NCI-H774 (cell line): ENCODE results near the gene CRIM1.
"Not testable (repeated sequence)": the region's sequence is repeated elsewhere in the genome, so short reads cannot be mapped to it uniquely, and the experiment has no call there.

Source experiments
- DNase-seq: peaks from one replicate; lab custom pipeline; 2025; lab: John Stamatoyannopoulos, UW

CRIM1 gene

GRCh38 chr2:36351736-36352349 is 3.7 kb upstream of the CRIM1 start:
- peak; percentile 30 for DNase-seq

GRCh38 chr2:36352701-36353100 is 2.9 kb upstream of the CRIM1 start:
- DNase-seq = no peak

- no peak for DNase-seq
Measured at GRCh38 chr2:36354811-36355150, 797 bp upstream of the CRIM1 start.

GRCh38 chr2:36355890-36356297 is 316 bp downstream of the CRIM1 start:
- DNase-seq = no peak

- no peak for DNase-seq
Measured at GRCh38 chr2:36356298-36356989, 866 bp downstream of the CRIM1 start.

- no peak for DNase-seq
Measured at GRCh38 chr2:36356990-36357846, 1.6 kb downstream of the CRIM1 start.

GRCh38 chr2:36357847-36358659 is 2.5 kb downstream of the CRIM1 start:
- DNase-seq = no peak

GRCh38 chr2:36359067-36359466 is 3.5 kb downstream of the CRIM1 start:
- no peak for DNase-seq

GRCh38 chr2:36360063-36360462 is 4.5 kb downstream of the CRIM1 start:
- DNase-seq = no peak

GRCh38 chr2:36360834-36361233 is 5.3 kb downstream of the CRIM1 start:
- no peak for DNase-seq

- DNase-seq = no peak
Measured at GRCh38 chr2:36361396-36361795, 5.8 kb downstream of the CRIM1 start.

GRCh38 chr2:36362291-36362690 is 6.7 kb downstream of the CRIM1 start:
- no peak for DNase-seq

GRCh38 chr2:36363085-36363484 is 7.5 kb downstream of the CRIM1 start:
- DNase-seq = not testable (repeated sequence)

GRCh38 chr2:36366491-36367120 is 11.0 kb downstream of the CRIM1 start:
- no peak for DNase-seq

GRCh38 chr2:36367486-36367885 is 11.9 kb downstream of the CRIM1 start:
- DNase-seq = no peak

GRCh38 chr2:36367895-36368353 is 12.3 kb downstream of the CRIM1 start:
- DNase-seq = no peak

GRCh38 chr2:36368438-36368837 is 12.9 kb downstream of the CRIM1 start:
- no peak for DNase-seq

- DNase-seq = no peak
Measured at GRCh38 chr2:36369163-36369562, 13.6 kb downstream of the CRIM1 start.

- DNase-seq = no peak
Measured at GRCh38 chr2:36369716-36370115, 14.1 kb downstream of the CRIM1 start.

GRCh38 chr2:36370281-36370680 is 14.7 kb downstream of the CRIM1 start:
- no peak for DNase-seq

GRCh38 chr2:36371070-36371874 is 15.7 kb downstream of the CRIM1 start:
- DNase-seq = no peak
